GM23338 (cell line): ENCODE data around the gene KRT79. TPM values are rescaled to one million over a fixed set of nuclear protein-coding genes. Genes with fewer than 3 reads are reported as not detected.

Source experiments
- ATAC-seq: fragments of 200-7000 bp; cut with Tn5 transposase; 3 replicates; pipeline ENCODE4 v1.9.1; 2020
- DNase-seq: peaks from one replicate; pipeline ENCODE4 v3.0.0-alpha.2; 2015; ENCODE audit warnings: low spot score
- H2AFZ ChIP-seq: fragments of 200-600 bp; sonication (generic); 2 replicates; pipeline ENCODE4 v1.8.0; 2016; ENCODE audit warnings: antibody characterized with exemption, mild to moderate bottlenecking, moderate library complexity
- H3F3A ChIP-seq: fragments of 200-600 bp; sonication (generic); replicated peaks from 2 replicates; pipeline ENCODE4 v1.8.0; 2017; ENCODE audit warnings: antibody characterized with exemption, mixed run types, low read depth
- H3K27ac ChIP-seq: fragments of 200-600 bp; sonication (generic); 2 replicates; pipeline ENCODE4 v1.6.1; 2016; ENCODE audit warnings: low read depth
- H3K27me3 ChIP-seq: fragments of 200-600 bp; sonication (generic); 2 replicates; pipeline ENCODE4 v1.8.0; 2016; ENCODE audit warnings: mild to moderate bottlenecking, mixed run types, moderate library complexity; ENCODE audit not compliant: insufficient read depth
- H3K36me3 ChIP-seq: fragments of 200-600 bp; sonication (generic); 2 replicates; pipeline ENCODE4 v1.8.0; 2016; ENCODE audit warnings: mild to moderate bottlenecking; ENCODE audit not compliant: insufficient read depth
- H3K4me1 ChIP-seq: fragments of 200-600 bp; sonication (generic); 2 replicates; pipeline ENCODE4 v1.8.0; 2016; ENCODE audit warnings: mild to moderate bottlenecking, moderate library complexity; ENCODE audit not compliant: insufficient read depth
- H3K4me2 ChIP-seq: fragments of 200-600 bp; sonication (generic); 2 replicates; pipeline ENCODE4 v1.7.1; 2017; ENCODE audit warnings: mixed run types
- H3K4me3 ChIP-seq: fragments of 200-600 bp; sonication (generic); 2 replicates; pipeline ENCODE4 v1.6.1; 2016; ENCODE audit warnings: mixed run types
- H3K79me2 ChIP-seq: fragments of 200-600 bp; sonication (generic); replicated peaks from 2 replicates; pipeline ENCODE4 v1.8.0; 2017; ENCODE audit warnings: mild to moderate bottlenecking; ENCODE audit not compliant: insufficient read depth
- H3K9me2 ChIP-seq: fragments of 200-600 bp; sonication (generic); 2 replicates; pipeline ENCODE4 v1.8.0; 2017; ENCODE audit not compliant: insufficient read depth
- H4K20me1 ChIP-seq: fragments of 200-600 bp; sonication (generic); replicated peaks from 2 replicates; pipeline ENCODE4 v1.8.0; 2017; ENCODE audit warnings: mild to moderate bottlenecking; ENCODE audit not compliant: insufficient read depth
- H3K27ac Mint-ChIP-seq: 2 replicates; pipeline ENCODE4 v1.8.0; 2020; ENCODE audit warnings: inconsistent platforms, mild to moderate bottlenecking, moderate library complexity, mixed read lengths
- H3K27me3 Mint-ChIP-seq: 3 replicates; pipeline ENCODE4 v1.8.0; 2022; ENCODE audit warnings: low read depth, mild to moderate bottlenecking, moderate library complexity, mixed read lengths, inconsistent platforms; ENCODE audit not compliant: insufficient read depth, poor library complexity
- H3K36me3 Mint-ChIP-seq: 3 replicates; pipeline ENCODE4 v1.8.0; 2021; ENCODE audit warnings: low read depth, mild to moderate bottlenecking, inconsistent platforms, moderate library complexity, mixed read lengths
- H3K4me1 Mint-ChIP-seq: 3 replicates; pipeline ENCODE4 v1.8.0; 2020; ENCODE audit warnings: mild to moderate bottlenecking, inconsistent platforms, mixed read lengths
- H3K4me3 Mint-ChIP-seq: 3 replicates; pipeline ENCODE4 v1.8.0; 2021; ENCODE audit warnings: moderate library complexity, mild to moderate bottlenecking, inconsistent platforms, mixed read lengths
- H3K9me3 Mint-ChIP-seq: 3 replicates; pipeline ENCODE4 v1.8.0; 2020; ENCODE audit warnings: moderate library complexity, mild to moderate bottlenecking, inconsistent platforms, mixed read lengths
- CTCF ChIP-seq, 2 experiments: fragments of 200-600 bp in 1 of 2; sonication (generic) in 1 of 2; conservative IDR thresholded peaks; 2 replicates each; pipeline versions ENCODE4 v1.5.1 to v1.6.1; 2016 to 2017; ENCODE audit warnings: antibody characterized with exemption in 2 of 2, low read depth in 2 of 2, mild to moderate bottlenecking in 2 of 2, moderate library complexity in 1 of 2
- ETS1 ChIP-seq: IDR thresholded peaks from 2 replicates; pipeline ENCODE4 v1.6.1; 2016; ENCODE audit warnings: antibody characterized with exemption
- JUNB ChIP-seq: IDR thresholded peaks from one replicate; pipeline ENCODE4 v1.6.1; 2016; ENCODE audit warnings: antibody characterized with exemption; ENCODE audit not compliant: unreplicated experiment
- POLR2AphosphoS5 ChIP-seq: IDR thresholded peaks from 2 replicates; pipeline ENCODE4 v1.6.1; 2016; ENCODE audit warnings: antibody characterized with exemption, low read depth
- REST ChIP-seq: IDR thresholded peaks from one replicate; pipeline ENCODE4 v1.6.1; 2018; ENCODE audit warnings: antibody characterized with exemption; ENCODE audit not compliant: unreplicated experiment
- STAT1 ChIP-seq: IDR thresholded peaks from one replicate; pipeline ENCODE4 v1.6.1; 2016; ENCODE audit warnings: antibody characterized with exemption; ENCODE audit not compliant: unreplicated experiment
- ZNF114 ChIP-seq: fragments of 250-450 bp; sonication (Bioruptor Pico); IDR thresholded peaks from 2 replicates; pipeline ENCODE4 v1.5.0; 2020; ENCODE audit warnings: mild to moderate bottlenecking, moderate library complexity
- ZNF331 ChIP-seq: fragments of 250-450 bp; sonication (Bioruptor Pico); IDR thresholded peaks from 2 replicates; pipeline ENCODE4 v1.5.0; 2020; ENCODE audit warnings: low read depth, mild to moderate bottlenecking, moderate library complexity
- polyA plus RNA-seq: library from polyadenylated mRNA; unstranded; fragments of >200 nt; fragmentation: Nextera tagmentation; extraction: Ambion mirVana; gene quantifications from 2 replicates; pipeline ENCODE4 v1.2.1, GENCODE V29; 2016
- total RNA-seq: library from RNA; depleted of rRNA; stranded (reverse); fragments of >200 nt; shearing (Covaris generic); gene quantifications from 2 replicates; pipeline ENCODE4 v1.2.3, GENCODE V29; 2014

Gene KRT79
- total and polyA plus RNA-seq, 2 experiments from 2014 or later, result 0.21 TPM; not detected in 1

GRCh38 chr12:52878507-52879393 is 44.6 kb upstream of the KRT79 start:
- no peak overlapping the region for H3K27ac Mint-ChIP-seq
- Histone ChIP-seq H4K20me1 (no peaks in the 10 kb centered on the region), H3K9me2 (no peaks in the 10 kb centered on the region), H3K27me3 (peaks cover 19% of the 10 kb centered on the region), H3K79me2 (no peaks in the 10 kb centered on the region), H2AFZ (peak overlapping the region; percentile 99), H3K27ac (no peak overlapping the region), H3K4me2 (peak overlapping the region; percentile 80; the same call in 1 of the 2 replicates), H3K4me3 (peak overlapping the region; percentile 61), H3K36me3 (no peaks in the 10 kb centered on the region), H3K4me1 (no peaks in the 10 kb centered on the region; the same call in 1 of the 2 replicates), H3F3A (no peaks in the 10 kb centered on the region; the same call in 1 of the 2 replicates)
- peaks cover 24% of the 10 kb centered on the region for H3K4me1 Mint-ChIP-seq
- TF ChIP-seq POLR2AphosphoS5 (no peak), STAT1 (no peak), JUNB (no peak), ZNF114 (CRISPR knock-in tag) (no peak), ZNF331 (CRISPR knock-in tag) (no peak), CTCF (conservative IDR thresholded peaks at IDR 0.05; ENCODE audit: low read depth in 2 of 2) (no peak), REST (no peak), ETS1 (no peak)
- no peaks in the 10 kb centered on the region for H3K36me3 Mint-ChIP-seq
- no peak; the same call in 2 of the 3 replicates for ATAC-seq
- H3K4me3 Mint-ChIP-seq, result peak overlapping the region; percentile 66
- no peaks in the 10 kb centered on the region for H3K9me3 Mint-ChIP-seq
- DNase-seq, result no peak
- peaks cover 13% of the 10 kb centered on the region for H3K27me3 Mint-ChIP-seq
